Parathyroid adenoma (tissue), 2 donors: ENCODE data around the gene CEP104.

Experiments used
- H2AFZ ChIP-seq: fragments of 300-600 bp; sonication (generic); one replicate; pipeline ENCODE4 v1.7.0; 2017; ENCODE audit warnings: antibody characterized with exemption, mild to moderate bottlenecking
- H3K27ac ChIP-seq: fragments of 300-600 bp; sonication (generic); one replicate; pipeline ENCODE4 v1.7.0; 2017
- H3K27me3 ChIP-seq: fragments of 300-600 bp; sonication (generic); one replicate; pipeline ENCODE4 v1.7.0; 2017; ENCODE audit warnings: low read length; ENCODE audit not compliant: control insufficient read depth, insufficient read depth
- H3K36me3 ChIP-seq: fragments of 300-600 bp; sonication (generic); one replicate; pipeline ENCODE4 v1.7.0; 2017; ENCODE audit warnings: low read length; ENCODE audit not compliant: control insufficient read depth, insufficient read depth
- H3K4me1 ChIP-seq: fragments of 300-600 bp; sonication (generic); one replicate; pipeline ENCODE4 v1.7.0; 2017; ENCODE audit warnings: control low read depth
- H3K4me2 ChIP-seq: fragments of 300-600 bp; sonication (generic); one replicate; pipeline ENCODE4 v1.7.0; 2017; ENCODE audit warnings: low read length
- H3K4me3 ChIP-seq: fragments of 300-600 bp; sonication (generic); one replicate; pipeline ENCODE4 v1.7.0; 2017; ENCODE audit warnings: low read depth, low read length
- H3K79me2 ChIP-seq: fragments of 300-600 bp; sonication (generic); one replicate; pipeline ENCODE4 v1.7.0; 2017; ENCODE audit warnings: control low read depth
- H3K9ac ChIP-seq: fragments of 300-600 bp; sonication (generic); one replicate; pipeline ENCODE4 v1.7.0; 2017; ENCODE audit warnings: mild to moderate bottlenecking
- H3K9me3 ChIP-seq: fragments of 300-600 bp; sonication (generic); one replicate; pipeline ENCODE4 v1.7.0; 2017; ENCODE audit warnings: low read length; ENCODE audit not compliant: control insufficient read depth
- TF ChIP-seq, protein P1 (sequence below): fragments of 300-600 bp; sonication (generic); IDR thresholded peaks from one replicate; pipeline ENCODE4 v1.7.0; 2017; ENCODE audit warnings: antibody characterized with exemption, mild to moderate bottlenecking
- donor health status: primary hyperparathyroidism.

The CEP104 gene

GRCh38 chr1:3780901-3781300 is 76.1 kb downstream of the CEP104 start:
- Histone ChIP-seq H2AFZ (no peak overlapping the region), H3K9ac (no peak overlapping the region), H3K9me3 (no peaks in the 10 kb centered on the region), H3K4me3 (no peak overlapping the region), H3K27me3 (no peaks in the 10 kb centered on the region), H3K79me2 (no peaks in the 10 kb centered on the region), H3K4me2 (no peak overlapping the region), H3K4me1 (no peaks in the 10 kb centered on the region), H3K36me3 (no peaks in the 10 kb centered on the region), H3K27ac (no peak overlapping the region)
- TF ChIP-seq, protein P1, sequence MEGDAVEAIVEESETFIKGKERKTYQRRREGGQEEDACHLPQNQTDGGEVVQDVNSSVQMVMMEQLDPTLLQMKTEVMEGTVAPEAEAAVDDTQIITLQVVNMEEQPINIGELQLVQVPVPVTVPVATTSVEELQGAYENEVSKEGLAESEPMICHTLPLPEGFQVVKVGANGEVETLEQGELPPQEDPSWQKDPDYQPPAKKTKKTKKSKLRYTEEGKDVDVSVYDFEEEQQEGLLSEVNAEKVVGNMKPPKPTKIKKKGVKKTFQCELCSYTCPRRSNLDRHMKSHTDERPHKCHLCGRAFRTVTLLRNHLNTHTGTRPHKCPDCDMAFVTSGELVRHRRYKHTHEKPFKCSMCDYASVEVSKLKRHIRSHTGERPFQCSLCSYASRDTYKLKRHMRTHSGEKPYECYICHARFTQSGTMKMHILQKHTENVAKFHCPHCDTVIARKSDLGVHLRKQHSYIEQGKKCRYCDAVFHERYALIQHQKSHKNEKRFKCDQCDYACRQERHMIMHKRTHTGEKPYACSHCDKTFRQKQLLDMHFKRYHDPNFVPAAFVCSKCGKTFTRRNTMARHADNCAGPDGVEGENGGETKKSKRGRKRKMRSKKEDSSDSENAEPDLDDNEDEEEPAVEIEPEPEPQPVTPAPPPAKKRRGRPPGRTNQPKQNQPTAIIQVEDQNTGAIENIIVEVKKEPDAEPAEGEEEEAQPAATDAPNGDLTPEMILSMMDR = no peak

DNA sequence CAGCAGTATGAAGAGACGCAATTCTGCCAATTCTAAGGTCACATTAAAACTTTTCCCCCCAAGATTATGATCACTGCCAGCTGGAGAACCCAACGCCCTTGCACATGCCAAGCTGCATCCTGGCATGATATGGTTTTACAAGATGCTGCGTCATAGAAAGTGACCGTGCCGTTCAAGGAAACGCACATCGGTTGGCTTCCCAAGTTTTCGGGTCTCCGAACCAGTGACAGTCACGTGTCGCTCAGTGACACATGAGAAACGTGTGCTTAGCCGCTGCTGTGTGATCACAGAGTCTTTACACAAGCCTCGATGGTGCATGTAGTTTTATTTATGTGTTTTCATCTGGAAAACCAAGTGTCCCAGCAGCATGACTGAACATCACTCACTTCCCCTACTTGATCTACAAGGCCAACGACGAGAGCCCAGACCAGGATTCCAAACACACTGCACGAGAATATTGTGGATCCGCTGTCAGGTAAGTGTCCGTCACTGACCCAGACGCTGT is 77.0 kb downstream of the CEP104 start:
- no peaks in the 10 kb centered on the region for H3K4me1 ChIP-seq
- no peaks in the 10 kb centered on the region for H3K36me3 ChIP-seq
- H3K9me3 ChIP-seq = no peaks in the 10 kb centered on the region
- H3K4me2 ChIP-seq = no peak overlapping the region
- no peaks in the 10 kb centered on the region for H3K79me2 ChIP-seq
- H2AFZ ChIP-seq = no peak overlapping the region
- TF ChIP-seq, protein P1 = no peak
- H3K27ac ChIP-seq = no peak overlapping the region
- H3K9ac ChIP-seq = no peak overlapping the region
- no peak overlapping the region for H3K4me3 ChIP-seq
- H3K27me3 ChIP-seq = no peaks in the 10 kb centered on the region

GRCh38 chr1:3779265-3779911 is 77.6 kb downstream of the CEP104 start:
- H3K36me3 ChIP-seq = no peaks in the 10 kb centered on the region
- H3K4me2 ChIP-seq = no peak overlapping the region
- TF ChIP-seq, protein P1 = no peak
- H3K27ac ChIP-seq = no peak overlapping the region
- H3K9ac ChIP-seq = no peak overlapping the region
- H3K79me2 ChIP-seq = no peaks in the 10 kb centered on the region
- no peaks in the 10 kb centered on the region for H3K27me3 ChIP-seq
- H3K9me3 ChIP-seq = no peaks in the 10 kb centered on the region
- H3K4me3 ChIP-seq = no peak overlapping the region
- H3K4me1 ChIP-seq = no peaks in the 10 kb centered on the region
- no peak overlapping the region for H2AFZ ChIP-seq

GRCh38 chr1:3778590-3779264 is 78.3 kb downstream of the CEP104 start:
- Histone ChIP-seq H3K9ac (no peak overlapping the region), H3K36me3 (no peaks in the 10 kb centered on the region), H2AFZ (no peak overlapping the region), H3K9me3 (no peaks in the 10 kb centered on the region), H3K4me2 (no peak overlapping the region), H3K27ac (no peak overlapping the region), H3K4me3 (no peak overlapping the region), H3K79me2 (no peaks in the 10 kb centered on the region), H3K4me1 (no peaks in the 10 kb centered on the region), H3K27me3 (no peaks in the 10 kb centered on the region)
- TF ChIP-seq, protein P1 = no peak
